OCI-LY7 (cell line): ENCODE data around the gene AGER.

Source experiments
- CTCF ChIP-seq: fragments of 200-600 bp; sonication (generic); conservative IDR thresholded peaks from 2 replicates; pipeline ENCODE4 v1.5.1; 2014; ENCODE audit warnings: mild to moderate bottlenecking, antibody characterized with exemption, low read length, moderate library complexity, mixed read lengths
- EZH2phosphoT487 ChIP-seq: fragments of 200-600 bp; sonication (generic); IDR thresholded peaks from 2 replicates; pipeline ENCODE4 v1.6.1; 2018; ENCODE audit warnings: low read depth, borderline replicate concordance, mild to moderate bottlenecking, mixed run types, antibody characterized with exemption, low read length, moderate library complexity, mixed read lengths

- no peak for TF ChIP-seq CTCF
- TF ChIP-seq EZH2phosphoT487, result no peak
These were observed 52.6 kb downstream of the AGER start for GRCh38 chr6:32131439-32131948.
